Fibroblast of skin of abdomen (primary cell): Measurements from ENCODE around the gene PLAC1.
A peak's percentile ranks its signal among the peaks of the same experiment; 100 is the strongest.

ENCODE experiments used
- DNase-seq: peaks from one replicate; pipeline ENCODE4 v3.0.0-alpha.2; 2013

PLAC1 gene

GRCh38 chrX:134631426-134632346 lies 26.6 kb downstream of the PLAC1 start:
- DNase-seq: peak; percentile 91

GRCh38 chrX:134628663-134629062 lies 29.6 kb downstream of the PLAC1 start:
- no peak for DNase-seq

- no peak for DNase-seq
Observed at GRCh38 chrX:134626434-134626833, 31.8 kb downstream of the PLAC1 start.

GRCh38 chrX:134625315-134625718 lies 33.0 kb downstream of the PLAC1 start:
- DNase-seq: no peak

GRCh38 chrX:134624046-134624430 lies 34.2 kb downstream of the PLAC1 start:
- peak; percentile 51 for DNase-seq

GRCh38 chrX:134623293-134624045 lies 34.8 kb downstream of the PLAC1 start:
- DNase-seq: no peak

- peak; percentile 59 for DNase-seq
Observed at GRCh38 chrX:134622813-134623185, 35.5 kb downstream of the PLAC1 start.

GRCh38 chrX:134622056-134622812 lies 36.0 kb downstream of the PLAC1 start:
- DNase-seq: peak; percentile 95

GRCh38 chrX:134619838-134620237 lies 38.4 kb downstream of the PLAC1 start:
- no peak for DNase-seq

- DNase-seq: no peak
Observed at GRCh38 chrX:134613396-134613795, 44.9 kb downstream of the PLAC1 start.

- no peak for DNase-seq
Observed at GRCh38 chrX:134608153-134608552, 50.1 kb downstream of the PLAC1 start.

- no peak for DNase-seq
Observed at GRCh38 chrX:134607523-134607922, 50.7 kb downstream of the PLAC1 start.

GRCh38 chrX:134604701-134605311 lies 53.5 kb downstream of the PLAC1 start:
- peak; percentile 72 for DNase-seq

GRCh38 chrX:134603806-134604700 lies 54.2 kb downstream of the PLAC1 start:
- peak; percentile 97 for DNase-seq

- no peak for DNase-seq
Observed at GRCh38 chrX:134602410-134602809, 55.9 kb downstream of the PLAC1 start.

GRCh38 chrX:134601240-134601765 lies 57.0 kb downstream of the PLAC1 start:
- peak; percentile 58 for DNase-seq

- DNase-seq: peak; percentile 68
Observed at GRCh38 chrX:134600714-134601113, 57.6 kb downstream of the PLAC1 start.

- DNase-seq: peak; percentile 93
Observed at GRCh38 chrX:134599184-134599914, 58.9 kb downstream of the PLAC1 start.

- no peak for DNase-seq
Observed at GRCh38 chrX:134592303-134592702, 66.0 kb downstream of the PLAC1 start.

GRCh38 chrX:134591502-134591901 lies 66.8 kb downstream of the PLAC1 start:
- DNase-seq: no peak
